NCI-H2107 treated with DMSO at 0.1 percent for 48 hours (cell line): ENCODE results near the gene ADGRL1.
"Not testable (repeated sequence)": the region's sequence is repeated elsewhere in the genome, so short reads cannot be mapped to it uniquely, and the experiment has no call there.

ENCODE experiments used
- DNase-seq: peaks from one replicate; lab custom pipeline; 2025; ENCODE audit not compliant: unreplicated experiment; lab: John Stamatoyannopoulos, UW

ADGRL1 gene

DNA sequence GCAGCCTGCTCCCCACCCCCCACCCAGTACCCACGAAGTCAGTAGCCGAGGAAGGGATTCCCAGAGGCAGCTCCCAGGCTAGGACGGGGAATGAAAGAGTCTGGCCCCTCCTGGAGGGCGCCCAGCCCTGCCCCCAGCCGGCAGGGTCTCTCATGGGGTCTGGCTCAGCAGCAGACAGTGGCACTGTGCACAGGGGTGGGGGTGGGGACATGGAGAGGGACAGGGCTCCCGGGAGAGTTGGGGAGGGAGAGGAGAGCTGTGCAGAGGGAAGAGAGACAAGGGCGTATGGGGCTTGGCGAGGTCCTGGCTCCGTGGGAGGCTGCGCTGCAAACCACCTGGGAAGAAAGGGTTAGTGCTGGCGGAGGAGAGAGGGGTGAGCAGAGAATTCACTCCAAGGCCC lies 41.9 kb downstream of the ADGRL1 start:
- DNase-seq, result no peak

DNA sequence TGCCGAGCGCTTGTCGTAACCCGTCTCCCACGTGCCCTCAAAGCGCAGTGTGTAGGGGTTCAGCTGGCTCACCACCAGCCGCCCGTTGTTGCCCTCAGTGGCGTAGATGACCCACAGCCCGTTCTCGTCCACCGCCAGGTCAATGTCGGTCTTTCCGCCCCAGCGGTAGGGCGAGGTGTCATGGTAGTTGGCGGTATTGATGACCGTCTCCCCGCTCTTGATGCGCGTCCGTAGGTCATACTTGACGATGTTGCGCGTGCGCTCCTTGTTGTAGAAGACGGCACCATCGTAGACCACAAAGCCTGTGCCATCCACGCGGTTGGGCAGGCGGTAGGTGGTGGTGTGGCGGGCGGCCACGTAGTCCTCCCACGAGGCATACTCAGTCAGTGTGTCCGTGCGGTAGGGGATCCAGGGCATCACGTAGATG lies 43.1 kb downstream of the ADGRL1 start:
- DNase-seq, result no peak

GRCh38 chr19:14161305-14161704 lies 44.7 kb downstream of the ADGRL1 start:
- no peak for DNase-seq

- no peak for DNase-seq
These were observed 45.8 kb downstream of the ADGRL1 start for GRCh38 chr19:14160017-14160703.

GRCh38 chr19:14159059-14159458 lies 46.9 kb downstream of the ADGRL1 start:
- no peak for DNase-seq

DNA sequence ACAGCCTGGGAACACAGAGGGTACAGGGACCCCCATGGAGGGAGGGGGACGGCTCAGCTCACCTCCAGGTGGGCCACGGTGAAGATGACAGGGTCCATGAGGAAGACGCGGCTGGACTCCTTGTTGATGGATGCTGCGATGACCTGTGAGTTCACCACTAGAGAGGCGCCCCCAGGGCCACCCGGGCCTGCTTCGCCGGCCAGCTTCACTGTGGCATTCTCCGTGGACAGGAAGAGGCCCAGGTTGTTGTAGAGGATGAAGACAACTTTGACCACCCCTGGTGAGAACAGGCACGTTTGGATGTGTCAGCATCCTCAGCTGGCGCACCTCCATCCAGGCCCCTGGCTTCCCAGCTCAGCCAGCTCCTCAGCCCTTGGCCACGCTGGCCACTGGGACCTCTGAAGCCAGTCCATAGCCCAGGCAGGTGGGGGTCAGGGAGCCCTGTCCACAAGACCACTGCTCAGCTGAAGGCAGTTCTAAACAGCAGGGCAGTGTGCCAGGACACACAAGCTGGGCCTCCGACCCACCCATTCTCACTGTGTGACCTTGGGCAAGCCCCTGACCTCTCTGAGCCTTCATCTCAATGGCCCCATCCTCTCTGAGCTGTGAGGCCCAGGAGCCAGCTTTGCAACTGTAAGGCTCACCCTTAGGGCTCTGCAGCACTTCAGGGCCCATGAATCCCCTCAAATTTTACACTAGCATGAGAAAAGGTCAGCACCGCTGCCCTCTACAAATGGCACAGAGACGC lies 47.5 kb downstream of the ADGRL1 start:
- DNase-seq, result no peak

DNA sequence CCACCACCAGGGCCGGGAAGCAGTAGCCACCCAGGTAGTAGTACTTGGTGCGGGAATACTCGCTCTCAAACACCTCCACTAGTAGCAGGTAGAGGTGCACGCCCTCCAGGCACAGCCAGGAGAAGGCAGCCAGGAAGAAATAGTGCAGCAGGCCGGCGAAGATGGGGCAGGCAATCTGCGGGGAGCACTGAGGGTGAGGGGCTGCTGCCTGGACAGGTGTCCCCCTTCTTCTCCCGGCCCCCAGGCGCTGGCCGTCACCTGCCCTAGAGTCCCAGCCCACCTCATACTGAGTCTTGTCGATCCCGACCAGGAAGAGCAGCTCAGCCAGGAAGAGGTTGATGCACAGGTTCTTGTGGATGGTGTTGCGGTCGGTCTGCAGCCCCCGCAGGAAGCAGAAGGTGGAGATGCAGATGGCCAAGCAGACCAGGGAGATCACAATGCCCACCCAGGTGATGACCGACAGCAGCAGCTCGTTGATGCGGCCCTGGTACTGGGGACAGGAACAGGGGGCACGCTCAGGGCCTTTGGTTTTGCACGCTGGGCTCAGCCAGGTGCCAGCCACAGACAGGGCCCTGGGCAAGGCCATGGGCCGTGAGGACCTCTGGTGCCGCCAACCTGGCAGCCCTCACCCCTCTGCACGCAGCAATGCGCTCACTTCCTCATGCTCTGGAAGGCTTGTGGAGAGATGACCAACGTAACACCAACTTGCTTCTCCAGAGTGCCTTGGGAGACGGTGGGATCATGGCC lies 48.8 kb downstream of the ADGRL1 start:
- no peak for DNase-seq

DNA sequence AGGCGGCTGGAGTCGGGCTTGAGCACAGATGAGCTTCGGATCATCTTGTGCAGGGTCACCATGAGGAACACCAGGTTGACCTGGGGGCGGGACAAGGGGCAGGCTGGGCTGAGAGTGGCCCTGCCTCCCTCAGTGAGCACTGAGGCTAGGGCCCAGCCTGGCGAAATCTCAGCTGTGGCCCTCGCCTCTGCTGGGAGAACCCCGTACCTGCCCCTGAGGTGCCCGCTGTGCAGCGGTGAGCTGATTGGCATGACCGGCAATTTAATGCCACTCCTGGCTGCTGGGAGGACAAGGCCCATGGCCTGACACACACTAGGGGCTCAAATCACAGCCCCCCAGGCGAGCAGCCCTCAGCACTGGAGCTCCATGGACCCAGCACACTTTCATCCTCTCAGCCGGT lies 49.8 kb downstream of the ADGRL1 start:
- DNase-seq, result no peak

- DNase-seq, result no peak
These were observed 50.6 kb downstream of the ADGRL1 start for GRCh38 chr19:14155371-14155770.

DNA sequence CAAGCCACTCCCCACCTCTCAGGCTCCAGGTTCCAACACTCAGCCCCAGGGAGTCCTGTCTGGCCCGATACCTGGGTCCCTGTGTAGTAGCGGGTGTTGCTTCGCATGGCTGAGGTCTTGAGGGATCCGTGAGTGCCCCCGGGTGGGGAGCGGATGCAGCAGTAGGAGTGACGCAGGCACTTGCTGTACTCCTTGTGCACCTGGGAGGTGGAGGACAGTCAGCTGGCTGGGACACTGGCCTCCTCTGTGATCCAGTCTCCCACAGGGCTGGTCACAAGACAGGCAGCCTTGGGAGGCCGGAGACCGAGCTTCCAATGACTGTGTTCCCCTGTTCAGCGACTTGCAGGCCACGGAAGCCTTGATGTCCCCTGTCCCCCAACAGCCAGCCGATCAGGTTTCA lies 53.3 kb downstream of the ADGRL1 start:
- no peak for DNase-seq

DNA sequence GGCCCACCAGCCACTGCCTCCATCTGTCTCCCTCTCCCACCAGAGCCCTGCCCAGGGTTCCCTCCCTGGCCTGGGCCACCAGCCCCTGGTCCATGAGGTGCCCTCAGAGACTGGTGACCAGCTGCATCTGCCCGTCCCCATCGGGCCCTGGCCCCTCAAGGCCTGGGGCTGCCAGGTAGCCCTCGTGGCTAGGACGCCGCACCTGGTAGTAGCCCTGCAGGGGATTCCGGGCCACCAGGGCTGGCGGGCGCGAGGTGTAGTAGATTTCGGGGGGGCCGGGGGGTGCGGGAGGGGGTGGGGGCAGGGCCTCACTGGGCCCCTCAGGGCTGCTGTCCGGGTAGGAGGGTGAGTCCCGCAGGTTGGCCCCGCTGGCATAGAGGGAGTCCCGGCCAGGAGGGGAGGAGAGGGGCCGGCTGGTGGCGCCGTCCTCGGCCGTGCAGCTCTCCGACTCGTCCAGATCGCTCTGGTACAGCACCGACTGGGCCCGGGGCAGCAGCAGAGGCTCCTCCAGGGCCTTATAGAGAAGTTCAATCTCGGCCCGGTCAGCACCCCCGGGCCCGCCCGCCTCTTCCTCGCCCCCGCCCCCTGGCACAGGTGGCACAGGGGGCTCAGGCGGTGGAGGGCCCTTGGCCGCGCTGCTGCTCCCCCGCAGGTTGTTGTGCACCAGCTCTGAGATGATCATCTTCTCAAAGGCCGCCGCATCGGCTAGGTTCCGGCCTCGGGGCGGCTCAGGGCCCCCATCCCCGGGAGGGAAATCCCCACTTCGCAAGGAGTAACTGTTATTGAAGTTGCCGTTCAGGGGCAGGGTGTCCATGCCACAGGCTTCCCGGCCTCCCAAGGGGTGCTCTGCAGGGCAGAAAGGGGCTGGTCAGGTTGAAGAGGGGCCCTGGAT lies 55.0 kb downstream of the ADGRL1 start:
- no peak for DNase-seq

DNA sequence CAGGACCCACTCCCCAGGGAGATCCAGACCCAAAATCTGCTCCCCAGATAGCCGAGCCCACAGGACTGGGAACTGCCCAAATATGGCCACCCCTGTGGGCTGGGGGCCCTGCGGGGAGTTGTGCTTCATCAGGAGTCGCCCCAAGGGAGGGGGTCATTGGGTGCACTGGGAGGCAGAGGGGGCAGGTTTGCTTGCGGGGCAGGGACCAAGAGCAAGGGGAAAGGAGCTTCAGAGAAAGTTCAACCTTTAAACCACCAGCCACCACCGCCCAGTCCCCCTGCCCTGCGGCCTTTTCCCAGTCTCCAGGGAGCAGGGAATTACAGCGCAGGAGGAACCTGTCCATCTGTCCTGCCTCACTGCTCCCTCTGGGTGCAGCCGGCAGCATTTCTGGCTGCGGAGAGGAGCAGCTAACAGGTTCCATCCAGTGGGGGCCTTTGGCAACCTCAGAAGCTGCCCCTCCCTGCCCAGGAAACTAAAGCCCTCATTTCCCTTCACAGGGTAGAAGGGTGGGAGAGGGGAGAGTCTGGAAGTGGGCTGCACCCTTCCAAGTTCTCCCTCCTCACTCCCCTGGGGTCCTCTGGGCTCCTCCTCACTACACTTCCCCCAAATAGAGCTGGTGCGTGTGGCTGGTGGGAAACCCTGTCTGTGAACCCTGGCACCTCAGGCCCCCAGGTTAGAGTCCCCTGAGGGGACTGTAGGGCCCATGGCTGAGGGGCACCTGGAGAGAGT lies 55.8 kb downstream of the ADGRL1 start:
- no peak for DNase-seq

DNA sequence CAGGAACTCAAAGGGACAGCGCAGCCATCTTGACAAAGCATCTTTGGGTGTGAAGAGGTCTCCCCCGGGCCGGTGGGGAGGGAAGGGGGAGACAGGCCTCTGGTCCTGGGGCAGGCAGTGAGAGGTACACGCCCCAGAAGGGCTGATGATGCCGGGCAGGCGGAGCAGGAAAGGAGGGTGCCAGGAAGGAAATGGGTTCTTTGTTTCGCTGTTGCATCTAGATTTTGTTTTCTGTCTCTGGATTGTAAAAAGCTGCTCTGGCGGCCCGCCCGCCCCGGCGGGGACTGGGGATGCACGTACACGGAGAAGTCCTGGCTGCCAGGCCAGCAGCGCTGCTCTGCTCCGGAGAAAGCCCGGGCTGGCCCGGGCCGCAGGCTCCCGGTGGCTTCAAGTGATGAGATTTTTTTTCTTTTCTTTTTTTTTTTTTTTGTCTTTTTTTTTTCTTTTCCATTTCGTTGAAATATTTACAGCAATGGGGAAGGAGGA lies 56.4 kb downstream of the ADGRL1 start:
- DNase-seq, result no peak

DNA sequence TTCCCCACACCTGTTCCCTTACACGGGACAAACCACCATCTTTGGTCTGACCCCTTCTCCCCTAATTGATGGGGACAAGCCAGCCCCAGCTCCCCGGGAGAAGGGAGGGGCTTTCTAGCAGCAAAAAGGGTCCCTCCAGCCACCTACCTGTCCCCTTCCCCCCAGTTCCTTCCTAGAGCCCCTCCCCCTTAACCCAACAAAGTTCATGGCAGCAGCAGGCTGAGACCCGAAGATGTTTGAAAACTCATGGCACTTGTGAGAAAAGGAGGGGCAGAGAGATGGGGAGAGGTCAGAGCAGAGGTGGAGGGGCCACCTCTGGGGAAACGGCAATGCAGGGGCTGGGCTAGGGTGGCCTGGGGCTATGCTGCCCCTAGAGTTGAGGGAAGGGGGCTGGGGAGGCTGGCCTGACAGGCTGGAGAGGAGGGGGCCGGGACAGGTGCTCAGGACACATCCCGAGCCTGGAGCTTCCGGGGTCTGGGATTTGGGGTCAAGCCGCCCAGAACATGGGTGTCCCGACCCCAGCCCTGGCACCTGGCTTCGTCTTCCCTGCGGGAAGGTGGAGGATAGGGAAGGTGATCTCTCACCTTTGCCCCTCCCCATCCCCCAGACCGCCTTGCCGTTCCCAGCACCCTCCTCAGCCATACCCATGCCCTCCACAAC lies 57.1 kb downstream of the ADGRL1 start:
- DNase-seq, result no peak

GRCh38 chr19:14147797-14148605 lies 58.0 kb downstream of the ADGRL1 start:
- no peak for DNase-seq

DNA sequence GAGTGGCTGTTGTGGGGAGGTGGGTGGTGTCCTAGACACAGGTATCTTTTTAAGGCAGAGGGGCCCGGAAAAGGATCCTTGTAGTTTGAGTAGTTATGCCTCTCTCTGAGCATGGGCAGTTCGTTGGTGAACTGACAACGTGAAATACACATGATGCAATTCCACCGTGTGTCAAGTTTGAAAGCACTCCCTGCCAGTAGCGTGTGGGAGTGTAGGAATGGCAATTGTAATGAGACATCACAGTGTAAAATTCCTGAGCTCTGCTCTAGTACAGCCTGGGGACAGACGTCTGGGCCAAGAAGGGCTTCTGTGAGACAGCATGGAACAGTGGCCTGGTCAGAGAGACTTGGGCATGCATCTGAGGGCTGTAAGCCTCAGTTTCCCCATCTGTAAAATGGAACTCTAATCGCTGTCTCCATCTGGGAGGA lies 59.2 kb downstream of the ADGRL1 start:
- DNase-seq, result no peak

DNA sequence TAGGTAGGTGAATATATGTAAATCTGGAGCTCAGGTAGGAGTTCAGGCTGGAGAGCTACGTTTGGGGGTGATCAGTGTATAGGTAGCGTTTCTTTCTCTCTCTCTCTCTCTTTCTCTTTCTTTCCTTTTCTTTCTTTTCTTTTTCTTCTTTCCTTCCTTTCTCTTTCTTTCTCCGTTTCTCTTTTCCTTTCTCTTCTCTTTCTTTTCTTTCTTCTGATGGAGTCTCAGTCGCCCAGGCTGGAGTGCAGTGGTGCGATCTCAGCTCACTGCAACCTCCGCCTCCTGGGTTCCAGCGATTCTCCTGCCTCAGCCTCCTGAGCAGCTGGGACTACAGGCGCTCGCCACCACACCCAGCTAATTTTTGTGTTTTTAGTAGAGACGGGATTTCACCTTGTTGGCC lies 59.8 kb downstream of the ADGRL1 start:
- DNase-seq, result not testable (repeated sequence)

DNA sequence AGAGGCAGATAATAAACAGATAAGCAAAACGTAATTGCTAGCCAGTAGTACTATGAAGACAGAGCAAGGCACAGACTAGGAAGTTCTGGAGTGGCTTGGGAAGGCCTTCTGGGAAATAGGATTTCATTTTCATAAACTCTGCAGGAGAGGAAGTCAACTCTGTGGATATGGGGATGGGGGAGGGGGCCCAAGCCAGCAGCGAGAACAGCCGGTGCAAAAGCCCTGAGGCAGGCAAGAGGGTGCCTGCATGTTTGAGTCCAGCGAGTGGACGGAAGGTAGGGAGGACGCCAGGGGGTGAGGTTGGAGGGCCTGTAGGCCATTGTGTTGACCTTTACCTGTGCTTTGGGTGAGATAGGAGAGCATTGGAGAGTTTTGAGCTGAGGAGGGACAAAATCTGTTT lies 60.6 kb downstream of the ADGRL1 start:
- no peak for DNase-seq
